Muscle of back (tissue), 11 donors: ENCODE results near the gene SLC2A13. TPM values are rescaled to one million over a fixed set of nuclear protein-coding genes. Genes with fewer than 3 reads are reported as not detected.
"Not testable (repeated sequence)": the region's sequence is repeated elsewhere in the genome, so short reads cannot be mapped to it uniquely, and the experiment has no call there.

ENCODE experiments used
- DNase-seq, 3 donors: peaks; one replicate each; pipeline versions ENCODE4 v3.0.0 to v3.0.0-alpha.2; 2013
- polyA plus RNA-seq, 10 donors: library from polyadenylated mRNA; unstranded; fragments of 120-200 nt; gene quantifications; one replicate each; pipeline ENCODE4 v1.2.1, GENCODE V29; 2013; ENCODE audit not compliant: insufficient read length in 10 of 10

SLC2A13 gene
- polyA plus RNA-seq, 10 donors: 3.8 to 7.0 (median 4.4) TPM

DNA sequence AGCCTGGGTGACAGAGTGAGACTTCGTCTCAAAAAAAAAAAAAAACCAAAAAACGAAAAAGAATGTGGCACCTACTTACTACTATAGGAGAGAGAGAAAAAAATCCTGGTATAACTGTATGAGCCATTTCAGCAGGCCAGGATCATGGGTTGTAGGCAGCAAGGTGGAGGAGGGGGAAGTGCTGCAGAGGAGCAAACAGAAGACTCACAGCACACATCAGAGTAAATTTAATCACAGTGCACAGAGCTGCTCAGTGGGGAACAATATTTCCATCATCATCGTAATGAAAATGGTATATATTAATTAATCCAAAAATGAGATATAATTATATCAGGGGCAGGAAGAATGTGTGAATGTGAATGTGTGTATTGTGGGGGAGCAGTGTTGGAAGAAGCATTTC, 175.8 kb downstream of the SLC2A13 start:
- no peak for DNase-seq

DNA sequence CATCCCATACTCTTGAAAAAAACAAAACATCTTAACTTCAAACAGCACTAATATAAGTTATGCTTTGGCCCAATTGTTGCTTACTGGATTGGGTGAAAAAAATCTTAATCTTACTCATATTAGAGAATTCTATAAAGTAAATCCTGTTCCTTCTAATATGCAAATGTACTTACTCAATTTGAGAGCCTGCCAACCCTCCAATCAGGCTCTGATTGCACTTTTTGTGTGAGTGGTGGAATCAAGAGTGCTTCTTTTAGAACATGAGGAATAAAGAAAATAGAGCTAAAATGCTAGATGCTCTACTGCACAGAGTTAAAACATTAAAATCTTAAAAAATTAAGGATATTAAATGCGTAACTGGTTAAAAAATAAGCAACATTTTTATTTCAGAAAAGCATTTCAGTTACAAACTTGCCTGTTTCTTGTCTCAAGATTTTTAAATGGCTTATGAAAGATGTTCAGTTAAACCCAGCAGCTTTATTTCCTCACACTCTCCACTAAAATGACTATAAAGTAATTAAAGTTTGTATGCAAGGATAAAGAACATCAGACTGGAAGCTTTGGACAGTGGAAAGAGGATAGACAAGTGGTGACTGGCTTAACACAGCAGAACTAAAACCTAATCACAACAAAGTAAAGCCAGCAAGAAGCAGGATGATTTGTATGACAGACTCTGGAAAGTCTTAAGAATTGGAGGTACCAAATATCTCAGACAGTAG, 177.5 kb downstream of the SLC2A13 start:
- DNase-seq: no peak

DNA sequence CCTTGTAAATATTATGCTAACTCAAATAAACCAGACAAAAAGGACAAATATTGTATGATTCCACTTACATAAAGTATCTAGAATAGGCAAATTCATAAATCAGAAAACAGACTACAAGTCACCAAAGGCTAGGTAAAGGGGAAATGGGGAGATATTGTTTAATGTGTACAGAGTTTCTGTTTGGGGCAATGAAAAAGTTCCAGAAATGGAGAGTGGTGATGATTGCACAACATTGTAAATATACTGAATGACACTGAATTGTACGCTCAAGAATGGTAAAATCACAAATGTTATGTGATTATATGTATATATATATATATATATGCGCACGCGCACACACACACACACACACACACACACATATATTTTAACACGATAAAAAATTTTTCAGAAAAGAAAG, 182.5 kb downstream of the SLC2A13 start:
- no peak for DNase-seq

DNA sequence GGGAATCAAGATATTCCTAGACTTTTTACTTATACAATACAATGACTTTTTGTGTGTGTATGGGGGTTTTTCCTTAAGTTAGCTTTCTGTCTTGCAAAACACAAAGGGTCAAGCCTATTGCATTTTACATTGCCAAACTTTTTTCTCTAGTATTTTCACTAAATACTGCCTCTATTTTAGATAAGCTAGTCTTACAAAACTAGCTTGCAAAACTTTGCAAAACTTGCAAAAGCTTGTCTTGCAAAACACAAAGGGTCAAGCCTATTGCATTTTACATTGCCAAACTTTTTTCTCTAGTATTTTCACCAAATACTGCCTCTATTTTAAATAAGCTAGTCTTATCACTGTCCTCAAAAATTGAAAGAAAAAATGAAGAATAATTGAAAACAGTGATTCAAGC, 183.3 kb downstream of the SLC2A13 start:
- not testable (repeated sequence) for DNase-seq

DNA sequence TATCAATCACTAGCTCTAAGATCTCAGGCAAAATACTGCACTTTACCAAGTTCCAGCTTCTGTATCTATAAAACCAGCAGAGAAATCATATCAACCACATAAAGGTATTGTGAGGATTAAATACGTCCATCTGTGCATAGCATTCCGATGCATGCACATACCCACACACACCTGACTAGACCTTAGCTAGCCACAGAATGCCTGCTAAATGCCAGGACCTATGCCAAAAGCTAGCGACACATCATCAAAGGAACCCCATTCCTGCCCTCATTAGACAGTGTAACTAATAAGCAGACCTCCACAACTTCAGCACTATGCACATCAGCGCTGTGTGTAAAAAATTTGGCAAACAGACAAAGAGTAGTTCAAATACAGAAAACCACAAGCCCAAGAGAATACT, 185.2 kb downstream of the SLC2A13 start:
- no peak for DNase-seq

DNA sequence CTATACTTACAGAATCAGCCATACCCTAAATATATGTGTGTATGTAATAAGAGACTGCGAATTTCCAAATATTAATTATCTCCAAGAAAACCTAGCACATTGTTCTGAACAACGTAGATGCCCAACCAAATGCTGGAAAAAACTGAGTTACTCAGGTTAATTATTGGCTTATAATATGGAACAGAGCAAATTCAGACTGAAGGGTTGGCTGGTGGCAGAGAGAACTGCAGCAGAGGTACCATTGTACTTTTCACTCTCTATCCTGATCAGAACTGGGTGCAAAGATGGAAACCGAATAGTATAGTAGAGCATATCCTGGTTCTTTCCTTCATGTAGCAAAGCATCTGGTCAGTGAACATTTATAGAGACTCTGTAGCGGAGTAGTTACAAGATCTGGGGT, 185.7 kb downstream of the SLC2A13 start:
- DNase-seq: no peak

DNA sequence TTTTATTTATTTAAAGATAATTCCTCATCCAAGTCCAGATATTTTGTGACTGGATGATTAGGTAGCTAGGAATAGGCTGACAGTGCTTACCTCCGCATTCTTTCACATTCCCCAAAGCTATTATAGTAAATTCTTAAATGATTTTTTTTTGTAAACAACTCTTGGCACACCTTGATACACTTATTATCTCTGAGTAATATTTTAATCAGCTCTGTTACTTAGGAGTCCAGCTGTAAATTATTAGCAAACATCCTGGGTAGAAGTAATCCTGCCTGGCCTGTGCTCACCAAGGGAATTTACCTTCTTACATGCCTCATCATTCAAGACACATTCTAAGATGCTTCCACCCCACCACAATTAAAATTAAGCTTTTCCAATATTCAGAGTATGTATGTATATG, 186.1 kb downstream of the SLC2A13 start:
- no peak for DNase-seq

DNA sequence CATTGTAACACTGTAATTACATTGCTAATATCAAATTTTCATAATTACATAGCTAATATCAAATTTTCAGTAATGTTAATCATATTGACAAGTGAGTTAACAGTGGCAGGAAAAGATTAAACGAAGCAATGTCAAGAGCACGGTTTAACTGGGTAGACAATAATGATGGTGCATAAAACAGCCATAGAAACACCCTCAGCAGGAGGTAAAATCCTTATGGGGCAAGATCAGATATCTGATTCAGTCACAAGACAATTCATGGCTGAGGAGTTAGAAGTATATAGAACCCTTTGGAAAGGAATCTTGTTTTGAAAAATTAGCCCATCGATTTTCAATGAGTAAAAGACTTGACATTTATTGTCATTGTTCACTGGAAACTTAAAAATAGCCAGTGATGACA, 190.6 kb downstream of the SLC2A13 start:
- DNase-seq: no peak

DNA sequence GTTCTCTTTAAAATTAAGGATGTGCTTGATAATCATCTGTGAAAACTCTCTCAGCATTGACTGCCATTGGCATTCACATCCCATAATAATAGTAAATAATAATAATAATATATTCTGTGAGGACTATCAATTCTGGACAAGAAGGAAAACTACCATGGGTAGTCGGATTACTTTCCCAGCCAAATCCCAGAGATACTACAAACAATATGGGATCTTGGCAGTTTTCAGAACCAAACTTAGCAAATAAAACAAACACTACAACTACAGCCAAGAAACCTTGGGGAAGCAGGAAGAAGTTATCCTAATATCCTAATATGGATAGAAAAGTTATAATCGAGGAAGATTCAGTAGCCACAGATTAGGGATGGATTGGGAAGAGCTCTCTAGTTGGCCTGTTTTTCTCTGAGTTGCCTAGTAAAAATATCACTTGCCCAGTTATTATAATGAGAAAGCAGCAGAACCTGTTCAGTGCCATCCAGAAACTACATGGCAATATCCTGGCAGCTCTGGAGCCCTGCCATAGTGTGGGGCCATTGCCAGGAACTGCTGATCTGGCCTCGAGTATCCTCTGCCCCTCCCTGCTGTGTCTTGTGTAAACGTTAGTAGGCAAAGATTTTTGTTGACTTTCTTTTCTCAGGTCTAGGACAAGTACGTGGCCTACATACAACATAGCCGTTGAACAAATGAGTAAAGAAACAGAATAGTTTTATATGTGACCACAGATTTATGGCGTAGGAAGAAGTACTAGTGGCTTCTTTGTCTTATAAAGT, 193.5 kb downstream of the SLC2A13 start:
- no peak for DNase-seq

DNA sequence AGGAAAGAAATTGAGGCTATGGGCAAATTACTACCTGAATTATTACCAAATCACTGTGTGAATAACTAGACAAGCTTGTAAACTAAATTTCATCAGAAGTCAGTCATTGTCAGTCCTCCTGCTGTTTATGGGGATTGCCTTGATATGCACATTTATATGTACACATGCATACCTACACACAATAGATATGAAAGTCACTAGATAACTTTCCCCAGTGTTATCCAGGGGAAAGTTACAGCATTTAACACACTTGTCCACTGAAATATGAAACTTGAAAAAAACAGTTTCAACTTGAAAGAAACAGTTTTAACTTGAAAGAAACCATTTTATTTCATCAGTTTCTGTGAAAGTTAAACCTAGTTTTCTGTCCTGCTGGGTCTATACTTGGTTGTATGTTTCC, 199.6 kb downstream of the SLC2A13 start:
- DNase-seq: no peak

DNA sequence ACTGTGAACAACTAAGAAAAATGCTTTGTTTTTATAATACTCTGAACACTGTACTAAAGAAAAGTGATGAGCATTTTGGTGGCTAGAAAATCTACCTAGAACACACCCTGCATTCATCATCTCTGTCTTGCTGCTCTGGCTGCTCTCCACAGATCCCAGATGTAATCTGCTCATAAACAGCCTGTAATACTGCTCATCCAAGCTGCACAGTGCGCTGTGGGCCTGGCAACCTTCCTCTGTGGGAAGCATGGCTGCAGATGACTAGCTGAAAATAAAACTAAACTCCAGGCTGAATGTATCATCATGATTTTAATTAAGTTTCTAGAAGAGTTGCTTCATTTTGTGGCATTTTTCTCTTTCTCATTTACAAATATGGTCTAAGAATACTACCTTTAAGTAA, 200.7 kb downstream of the SLC2A13 start:
- peak; percentile 55 to 81 (median 69) for DNase-seq

DNA sequence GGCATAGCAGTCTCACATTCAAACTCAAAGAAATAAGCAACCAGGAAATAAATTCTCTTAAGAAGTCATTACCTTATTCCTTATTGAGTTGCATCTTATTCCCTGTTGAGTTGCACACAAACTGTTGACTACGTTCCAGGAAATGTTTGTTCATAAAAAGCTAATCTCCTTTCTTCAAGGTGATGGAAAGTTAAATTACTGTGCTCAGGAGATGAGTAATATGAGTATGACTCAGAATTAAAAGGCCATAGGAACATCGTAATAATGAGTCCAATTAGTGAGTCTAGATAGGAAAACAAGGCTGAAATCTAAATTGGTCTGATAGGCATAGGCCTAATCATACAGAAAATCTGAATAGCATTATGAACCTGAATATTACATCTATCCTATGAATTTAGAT, 203.1 kb downstream of the SLC2A13 start:
- no peak for DNase-seq

DNA sequence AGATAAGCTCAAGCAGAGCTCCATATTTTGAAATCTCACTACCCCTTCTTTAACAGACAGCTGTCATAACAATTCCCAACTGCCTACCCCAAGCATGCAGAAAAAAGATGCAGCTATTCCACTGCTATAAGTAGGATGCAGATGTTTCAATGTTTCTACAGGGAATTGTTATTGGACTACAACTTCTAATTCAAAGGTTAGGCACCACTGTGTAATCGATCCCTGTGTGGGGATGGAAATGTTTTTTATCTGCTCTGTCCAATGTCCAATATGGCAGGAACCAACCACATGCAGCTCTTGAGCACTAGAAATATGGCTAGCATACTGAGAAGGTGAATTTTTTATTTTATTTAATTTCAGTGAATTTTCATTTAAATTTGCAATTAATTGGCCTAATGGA, 208.6 kb downstream of the SLC2A13 start:
- DNase-seq: no peak

DNA sequence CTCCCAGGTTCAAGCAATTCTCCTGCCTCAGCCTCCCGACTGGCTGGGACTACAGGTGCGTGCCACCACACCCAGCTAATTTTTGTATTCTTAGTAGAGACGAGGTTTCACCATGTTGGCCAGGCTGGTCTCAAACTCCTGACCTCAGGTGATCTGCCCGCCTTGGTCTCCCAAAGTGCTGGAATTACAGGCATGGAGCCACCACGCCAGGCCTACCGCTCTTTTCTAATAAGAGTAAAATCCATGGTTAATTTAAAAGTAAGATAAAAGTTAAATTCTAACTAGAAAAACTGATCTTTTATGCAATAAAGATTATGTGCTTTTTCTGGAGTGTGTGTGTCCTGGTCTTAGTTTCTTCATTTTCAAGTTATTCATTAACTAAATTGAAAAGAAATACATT, 212.5 kb downstream of the SLC2A13 start:
- DNase-seq: not testable (repeated sequence)

DNA sequence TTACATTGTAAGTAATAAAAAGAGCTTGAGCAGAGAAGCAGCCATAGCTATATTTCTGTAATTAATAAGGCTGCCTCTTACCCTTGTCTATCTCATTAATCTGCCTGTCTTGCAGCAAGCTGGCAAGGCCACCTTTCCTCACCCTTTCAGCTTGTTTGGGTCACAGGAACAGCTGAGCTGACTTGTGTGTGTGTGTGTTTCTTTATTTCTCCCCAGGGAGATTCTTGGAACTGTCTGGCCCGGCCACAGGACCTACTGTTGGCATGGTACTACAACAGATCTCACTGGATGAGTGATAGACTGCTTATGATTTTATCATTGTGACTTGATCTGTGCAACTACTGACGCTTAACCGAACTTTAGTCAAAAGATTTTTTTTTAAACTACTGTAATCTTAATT, 213.7 kb downstream of the SLC2A13 start:
- no peak for DNase-seq

DNA sequence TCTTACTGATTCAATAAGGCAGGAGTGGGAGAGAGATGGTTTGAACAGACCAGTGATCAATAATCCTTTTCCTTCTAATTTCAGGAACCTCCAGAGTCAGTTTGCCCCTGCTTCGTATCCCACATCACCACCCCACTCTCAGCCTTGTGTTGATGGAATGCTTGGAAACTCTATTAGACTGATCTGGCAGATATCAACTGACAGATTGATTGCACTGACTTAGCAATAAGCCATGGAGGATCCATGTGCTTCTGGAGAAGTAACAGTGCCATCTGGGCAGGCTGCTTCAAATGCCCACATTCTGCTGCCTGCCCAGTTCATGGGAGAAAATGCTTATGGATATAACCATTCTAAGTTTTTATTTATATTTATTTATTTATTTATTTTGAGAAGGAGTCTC, 218.0 kb downstream of the SLC2A13 start:
- no peak for DNase-seq

DNA sequence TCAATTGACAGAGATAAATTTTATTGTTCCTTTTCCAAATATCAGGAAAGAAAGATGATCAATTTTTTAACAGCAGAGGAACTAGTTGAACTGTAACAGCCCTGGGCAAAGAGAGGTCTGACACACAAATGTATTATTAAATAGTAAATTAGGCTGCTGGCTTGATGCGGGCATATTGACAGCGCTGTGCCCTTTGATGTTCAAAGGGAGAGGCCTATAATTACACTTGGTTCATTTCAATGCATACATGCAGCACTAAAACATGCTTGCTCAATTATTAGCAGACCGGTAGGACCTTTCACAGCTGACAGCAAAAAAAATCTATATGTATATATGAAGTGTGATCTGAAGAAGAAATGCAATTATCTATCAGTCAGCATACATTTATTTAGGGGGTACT, 219.8 kb downstream of the SLC2A13 start:
- no peak for DNase-seq

DNA sequence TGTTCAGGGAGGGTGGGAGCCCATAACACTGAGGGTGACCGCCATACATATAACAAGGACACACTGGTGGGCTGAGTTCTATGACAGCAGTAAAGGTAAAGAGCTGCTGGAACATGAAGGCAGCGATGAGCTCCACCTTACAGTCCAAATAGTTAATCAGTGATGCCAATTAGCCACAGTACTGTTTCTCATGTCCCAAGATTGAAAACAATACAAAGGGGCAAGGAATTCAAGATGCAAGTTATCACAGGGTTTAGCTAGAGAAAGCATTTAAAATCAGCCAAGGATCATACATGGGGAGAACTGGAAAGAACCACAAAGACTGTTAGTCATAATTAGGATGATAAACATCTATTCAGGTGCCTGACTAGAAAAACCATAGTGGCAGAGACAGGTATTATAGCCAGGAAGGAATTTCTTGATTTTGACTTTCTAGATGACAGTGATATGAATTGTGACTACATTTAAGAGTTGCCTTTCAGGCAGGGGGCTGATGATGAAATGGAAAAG, 221.2 kb downstream of the SLC2A13 start:
- DNase-seq: no peak

DNA sequence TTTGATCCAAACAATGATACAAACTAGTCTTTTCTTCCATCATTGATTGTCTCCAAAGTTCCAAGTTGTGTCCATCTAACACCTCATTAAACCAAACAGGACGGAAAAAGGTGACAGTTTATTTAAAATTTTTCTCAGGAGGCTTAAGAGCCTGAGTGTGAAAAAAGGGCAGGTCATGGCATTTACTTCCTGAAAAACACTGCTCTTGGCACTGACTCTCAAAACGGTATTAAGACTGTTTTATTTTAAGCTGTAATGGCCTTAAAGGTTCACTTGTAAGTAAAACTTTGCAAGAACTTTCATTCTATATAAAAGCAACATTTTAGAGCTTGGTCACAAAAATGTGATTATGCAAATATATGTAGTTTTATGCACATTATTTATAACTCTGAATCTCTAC, 222.5 kb downstream of the SLC2A13 start:
- no peak for DNase-seq

DNA sequence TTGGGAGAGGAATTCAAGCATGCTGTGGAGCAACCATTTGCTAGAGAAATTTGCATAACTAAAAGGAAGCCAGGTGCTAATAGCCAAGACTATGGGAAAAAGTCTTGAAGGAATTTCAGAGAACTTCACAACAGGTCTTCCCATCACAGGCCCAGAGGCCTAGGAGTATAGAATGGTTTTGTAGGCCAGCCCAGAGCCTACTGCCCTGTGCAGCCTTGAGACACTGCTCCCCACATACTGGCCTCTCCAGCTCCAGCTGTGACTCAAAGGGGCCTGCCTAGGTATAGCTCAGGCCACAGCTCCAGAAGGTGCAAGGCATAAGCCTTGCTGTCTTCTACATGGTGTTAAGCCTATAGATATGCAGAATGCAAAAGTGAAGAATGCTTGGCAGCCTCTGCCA, 227.1 kb downstream of the SLC2A13 start:
- DNase-seq: no peak

DNA sequence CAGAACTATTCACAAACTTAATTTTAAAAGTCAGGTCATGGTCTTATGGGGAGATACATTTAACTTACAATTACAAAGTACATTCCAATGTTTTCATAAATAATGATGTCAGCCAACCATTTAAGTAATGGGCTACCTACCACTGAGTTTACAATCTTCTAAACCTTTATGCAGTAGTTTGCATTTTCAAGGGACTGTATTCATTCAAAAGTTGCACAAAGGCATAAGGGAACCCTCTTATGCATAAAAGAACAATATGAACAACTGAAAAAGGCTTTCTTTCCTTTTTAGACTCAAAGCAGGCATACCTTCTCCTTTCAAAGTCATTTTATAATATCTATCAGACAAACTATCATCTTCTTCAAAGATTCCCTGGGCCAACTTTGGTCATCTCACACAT, 230.2 kb downstream of the SLC2A13 start:
- DNase-seq: no peak

DNA sequence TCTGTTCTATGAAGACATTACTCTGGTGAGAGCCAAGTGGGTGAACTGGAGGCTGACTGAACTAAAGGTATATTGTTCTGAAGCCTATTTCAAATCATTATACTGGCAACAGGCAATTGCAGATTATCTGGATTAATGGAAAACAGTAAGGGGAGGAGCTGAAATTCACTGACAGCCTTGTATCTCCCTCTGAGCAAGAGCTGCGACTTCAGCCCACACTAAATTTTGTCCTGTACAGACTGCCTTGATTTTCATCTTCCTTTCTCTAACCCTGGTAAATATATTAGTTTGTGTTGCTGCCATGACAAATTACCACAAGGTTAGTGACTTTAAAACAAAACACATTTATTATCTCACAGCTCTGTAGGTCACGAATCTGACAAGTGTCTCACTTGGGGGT, 231.1 kb downstream of the SLC2A13 start:
- no peak for DNase-seq

DNA sequence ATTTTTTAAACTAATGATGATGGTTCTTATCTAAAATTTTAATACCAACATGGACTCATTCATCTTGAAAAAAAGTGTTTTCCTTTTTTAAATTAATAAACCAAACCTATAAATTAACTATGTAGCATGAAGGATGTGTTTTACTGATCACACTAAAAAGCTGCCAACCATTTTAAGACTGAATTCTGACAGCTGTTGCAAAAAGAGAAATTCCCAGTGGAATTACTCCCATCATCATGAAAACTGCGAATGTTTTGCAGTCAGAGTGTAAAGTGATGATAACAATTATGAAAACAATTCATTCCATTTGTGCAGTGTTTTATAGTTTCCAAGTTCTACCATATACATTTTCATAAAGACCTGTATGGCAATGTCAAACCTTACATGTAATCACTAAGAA, 232.8 kb downstream of the SLC2A13 start:
- no peak for DNase-seq

DNA sequence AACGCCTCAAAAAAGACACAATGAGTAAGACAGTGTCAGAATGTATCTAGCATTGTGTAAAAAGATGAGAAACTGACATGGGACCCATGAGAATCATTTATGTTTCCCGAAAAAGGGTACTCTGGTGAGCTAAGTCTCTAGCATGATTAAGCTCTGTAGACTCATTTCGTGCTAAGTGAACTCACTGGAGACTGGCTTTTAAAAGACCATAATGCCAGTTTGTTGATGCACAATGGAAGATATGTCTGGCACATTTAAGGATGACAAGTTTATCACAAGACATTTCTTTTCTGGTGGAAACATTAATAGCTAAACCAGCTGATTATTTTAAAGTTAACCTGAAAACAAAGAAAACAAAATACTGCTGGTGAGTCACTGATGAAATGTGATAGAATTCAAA, 233.5 kb downstream of the SLC2A13 start:
- no peak for DNase-seq
